ENCODE results near the gene ADAM33. TPM values are rescaled to one million over a fixed set of nuclear protein-coding genes. Genes with fewer than 3 reads are reported as not detected.

Gene ADAM33
- total RNA-seq, 1 donor from 2014 or later: 0.53 TPM

- no peaks in the 10 kb centered on the region for H3K36me3 ChIP-seq (ENCODE audit: control insufficient read depth, insufficient read depth, low read length)
- DNase-seq (ENCODE audit: low read depth): no peak
- no peaks in the 10 kb centered on the region for H3K27me3 ChIP-seq (ENCODE audit: control insufficient read depth, insufficient read depth, low read length)
- TF ChIP-seq, protein P1, sequence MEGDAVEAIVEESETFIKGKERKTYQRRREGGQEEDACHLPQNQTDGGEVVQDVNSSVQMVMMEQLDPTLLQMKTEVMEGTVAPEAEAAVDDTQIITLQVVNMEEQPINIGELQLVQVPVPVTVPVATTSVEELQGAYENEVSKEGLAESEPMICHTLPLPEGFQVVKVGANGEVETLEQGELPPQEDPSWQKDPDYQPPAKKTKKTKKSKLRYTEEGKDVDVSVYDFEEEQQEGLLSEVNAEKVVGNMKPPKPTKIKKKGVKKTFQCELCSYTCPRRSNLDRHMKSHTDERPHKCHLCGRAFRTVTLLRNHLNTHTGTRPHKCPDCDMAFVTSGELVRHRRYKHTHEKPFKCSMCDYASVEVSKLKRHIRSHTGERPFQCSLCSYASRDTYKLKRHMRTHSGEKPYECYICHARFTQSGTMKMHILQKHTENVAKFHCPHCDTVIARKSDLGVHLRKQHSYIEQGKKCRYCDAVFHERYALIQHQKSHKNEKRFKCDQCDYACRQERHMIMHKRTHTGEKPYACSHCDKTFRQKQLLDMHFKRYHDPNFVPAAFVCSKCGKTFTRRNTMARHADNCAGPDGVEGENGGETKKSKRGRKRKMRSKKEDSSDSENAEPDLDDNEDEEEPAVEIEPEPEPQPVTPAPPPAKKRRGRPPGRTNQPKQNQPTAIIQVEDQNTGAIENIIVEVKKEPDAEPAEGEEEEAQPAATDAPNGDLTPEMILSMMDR (IDR thresholded peaks at IDR 0.05; ENCODE audit: insufficient read depth, low read length, severe bottlenecking): no peak
- FAIRE-seq: no peak
- no peak overlapping the region for H3K4me3 ChIP-seq (ENCODE audit: low read depth, low read length)
These were observed 38.8 kb upstream of the ADAM33 start for GRCh38 chr20:3720626-3721025.

- FAIRE-seq (no peak), DNase-seq (ENCODE audit: low read depth) (no peak)
- Histone ChIP-seq H3K4me3 (ENCODE audit: low read depth, low read length) (no peak overlapping the region), H3K36me3 (ENCODE audit: control insufficient read depth, insufficient read depth, low read length) (no peaks in the 10 kb centered on the region), H3K27me3 (ENCODE audit: control insufficient read depth, insufficient read depth, low read length) (no peaks in the 10 kb centered on the region)
- TF ChIP-seq, protein P1 (IDR thresholded peaks at IDR 0.05; ENCODE audit: insufficient read depth, low read length, severe bottlenecking): no peak
These were observed 38.3 kb upstream of the ADAM33 start for GRCh38 chr20:3720068-3720467.

GRCh38 chr20:3719046-3719445, 37.2 kb upstream of the ADAM33 start:
- Histone ChIP-seq H3K4me3 (ENCODE audit: low read depth, low read length) (no peak overlapping the region), H3K27me3 (ENCODE audit: control insufficient read depth, insufficient read depth, low read length) (no peaks in the 10 kb centered on the region), H3K36me3 (ENCODE audit: control insufficient read depth, insufficient read depth, low read length) (no peaks in the 10 kb centered on the region)
- FAIRE-seq: no peak
- TF ChIP-seq, protein P1 (IDR thresholded peaks at IDR 0.05; ENCODE audit: insufficient read depth, low read length, severe bottlenecking): no peak
- no peak for DNase-seq (ENCODE audit: low read depth)

GRCh38 chr20:3716195-3716834, 34.5 kb upstream of the ADAM33 start:
- peak; percentile 26 for DNase-seq (ENCODE audit: low read depth)
- FAIRE-seq: peak; percentile 68

DNA sequence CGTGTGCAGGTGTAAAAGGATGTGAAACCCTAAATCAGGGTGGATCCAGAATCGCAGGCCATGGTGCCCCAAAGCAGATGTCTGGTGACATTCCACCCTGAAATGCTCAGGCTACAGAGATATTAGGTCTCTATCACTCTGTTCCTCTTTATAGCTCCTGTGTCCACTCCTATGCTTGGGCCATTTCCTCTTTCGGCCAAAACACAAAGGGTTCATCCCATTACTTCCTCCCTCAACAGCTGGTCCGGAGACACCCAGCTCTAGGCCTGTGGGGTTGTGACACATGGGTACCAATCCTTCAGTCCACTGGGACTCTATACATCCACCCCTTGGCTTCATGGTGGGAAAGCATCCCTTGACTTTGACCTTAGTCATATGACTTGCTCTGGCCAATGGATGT, 32.3 kb upstream of the ADAM33 start:
- Histone ChIP-seq H3K36me3 (ENCODE audit: control insufficient read depth, insufficient read depth, low read length) (no peaks in the 10 kb centered on the region), H3K27me3 (ENCODE audit: control insufficient read depth, insufficient read depth, low read length) (no peaks in the 10 kb centered on the region), H3K4me3 (ENCODE audit: low read depth, low read length) (no peak overlapping the region)
- no peak for DNase-seq (ENCODE audit: low read depth)
- no peak for FAIRE-seq
- TF ChIP-seq, protein P1 (IDR thresholded peaks at IDR 0.05; ENCODE audit: insufficient read depth, low read length, severe bottlenecking): no peak

More at GRCh38 chr20:3716195-3716834, 34.5 kb upstream of the ADAM33 start:
- no peaks in the 10 kb centered on the region for H3K27me3 ChIP-seq (ENCODE audit: control insufficient read depth, insufficient read depth, low read length)
- no peaks in the 10 kb centered on the region for H3K36me3 ChIP-seq (ENCODE audit: control insufficient read depth, insufficient read depth, low read length)
- no peak overlapping the region for H3K4me3 ChIP-seq (ENCODE audit: low read depth, low read length)
- TF ChIP-seq, protein P1 (IDR thresholded peaks at IDR 0.05; ENCODE audit: insufficient read depth, low read length, severe bottlenecking): peak; percentile 72

Data from bronchial epithelial cell (primary cell).